Neuronal stem cell (in vitro differentiated cells): ENCODE data around the gene NOP10. TPM values are rescaled to one million over a fixed set of nuclear protein-coding genes. Genes with fewer than 3 reads are reported as not detected.
"Not testable (repeated sequence)": the region's sequence is repeated elsewhere in the genome, so short reads cannot be mapped to it uniquely, and the experiment has no call there.

Experiments
- DNase-seq: peaks from one replicate; pipeline ENCODE4 v3.0.0-alpha.2; 2013; ENCODE audit warnings: low spot score
- H2AFZ ChIP-seq: one replicate; pipeline ENCODE4 v1.6.1; 2013; ENCODE audit warnings: mild to moderate bottlenecking, low read length, inconsistent platforms
- H2AK5ac ChIP-seq: 2 replicates; pipeline ENCODE4 v1.6.1; 2013; ENCODE audit warnings: low read depth, mild to moderate bottlenecking, inconsistent platforms, low read length, moderate library complexity, mixed read lengths
- H2BK120ac ChIP-seq: 2 replicates; pipeline ENCODE4 v1.6.1; 2013; ENCODE audit warnings: low read depth, mild to moderate bottlenecking, inconsistent platforms, low read length, moderate library complexity, mixed read lengths
- H2BK12ac ChIP-seq: one replicate; pipeline ENCODE4 v1.6.1; 2013; ENCODE audit warnings: low read length, inconsistent platforms
- H2BK15ac ChIP-seq: 2 replicates; pipeline ENCODE4 v1.6.1; 2013; ENCODE audit warnings: mild to moderate bottlenecking, low read length, inconsistent platforms, mixed read lengths
- H2BK5ac ChIP-seq: one replicate; pipeline ENCODE4 v1.6.1; 2013; ENCODE audit warnings: inconsistent platforms, mild to moderate bottlenecking, low read length, moderate library complexity
- H3K14ac ChIP-seq: one replicate; pipeline ENCODE4 v1.6.1; 2013; ENCODE audit warnings: low read length, inconsistent platforms
- H3K18ac ChIP-seq: 2 replicates; pipeline ENCODE4 v1.6.1; 2013; ENCODE audit warnings: low read length, inconsistent platforms
- H3K23ac ChIP-seq: 2 replicates; pipeline ENCODE4 v1.6.1; 2013; ENCODE audit warnings: low read depth, mild to moderate bottlenecking, mixed read lengths, low read length, inconsistent platforms; ENCODE audit not compliant: poor library complexity
- H3K27ac ChIP-seq: replicated peaks from 3 replicates; pipeline ENCODE4 v1.5.1; 2013; ENCODE audit warnings: low read length, inconsistent platforms
- H3K27me3 ChIP-seq, 3 experiments: 2 replicates each; pipeline ENCODE4 v1.6.1; 2013; ENCODE audit warnings: low read length in 3 of 3, mild to moderate bottlenecking in 2 of 3, inconsistent platforms in 1 of 3, low read depth in 1 of 3, mixed read lengths in 1 of 3, moderate library complexity in 1 of 3; ENCODE audit not compliant: control insufficient read depth in 3 of 3, insufficient read depth in 3 of 3
- H3K36me3 ChIP-seq, 2 donors: replicated peaks in 1 of 2; 2 replicates each; pipeline ENCODE4 v1.6.1; 2013; ENCODE audit warnings: low read length in 2 of 2; ENCODE audit not compliant: control insufficient read depth in 2 of 2, insufficient read depth in 2 of 2
- H3K4ac ChIP-seq: 2 replicates; pipeline ENCODE4 v1.6.1; 2013; ENCODE audit warnings: inconsistent platforms, mild to moderate bottlenecking, low read length, moderate library complexity
- H3K4me1 ChIP-seq, 2 donors: 1 replicate in 1 of 2; 2 replicates in 1 of 2; pipeline ENCODE4 v1.6.1; 2013; ENCODE audit warnings: low read length in 2 of 2, low read depth in 1 of 2; ENCODE audit not compliant: control insufficient read depth in 2 of 2, insufficient read depth in 1 of 2
- H3K4me2 ChIP-seq: one replicate; pipeline ENCODE4 v1.6.1; 2013; ENCODE audit warnings: mild to moderate bottlenecking, low read length, inconsistent platforms; ENCODE audit not compliant: insufficient read depth, poor library complexity, severe bottlenecking
- H3K4me3 ChIP-seq, 2 donors: 2 replicates each; pipeline ENCODE4 v1.5.1; 2013; ENCODE audit warnings: low read length in 2 of 2, mild to moderate bottlenecking in 2 of 2, inconsistent platforms in 1 of 2, moderate library complexity in 1 of 2
- H3K79me1 ChIP-seq: one replicate; pipeline ENCODE4 v1.6.1; 2013; ENCODE audit warnings: low read depth, mild to moderate bottlenecking, inconsistent platforms, low read length, moderate library complexity
- H3K9ac ChIP-seq: one replicate; pipeline ENCODE4 v1.6.1; 2013; ENCODE audit warnings: mild to moderate bottlenecking, low read depth, low read length, inconsistent platforms; ENCODE audit not compliant: poor library complexity
- H3K9me3 ChIP-seq, 2 donors: replicated peaks in 1 of 2; 2 replicates each; pipeline versions ENCODE3 to v1.6.1; 2013; ENCODE audit warnings: low read length in 2 of 2, mild to moderate bottlenecking in 2 of 2, inconsistent platforms in 1 of 2, low read depth in 1 of 2, mixed read lengths in 1 of 2, moderate library complexity in 1 of 2; ENCODE audit not compliant: control insufficient read depth in 2 of 2, insufficient read depth in 1 of 2
- H4K8ac ChIP-seq: one replicate; pipeline ENCODE4 v1.6.1; 2013; ENCODE audit warnings: low read depth, mild to moderate bottlenecking, inconsistent platforms, low read length, moderate library complexity
- H4K91ac ChIP-seq: one replicate; pipeline ENCODE4 v1.6.1; 2013; ENCODE audit warnings: low read length, low read depth, mild to moderate bottlenecking, inconsistent platforms; ENCODE audit not compliant: poor library complexity
- WGBS, 2 donors: extraction: QIAGEN DNeasy Blood & Tissue Kit; methylation state at CpG; one replicate each; pipeline ENCODE4 v1.1.7; 2013; ENCODE audit warnings: missing lambda C conversion rate in 2 of 2, mixed read lengths in 1 of 2; ENCODE audit not compliant: insufficient read length in 2 of 2, insufficient replicate concordance in 1 of 2; ENCODE audit errors: extremely low coverage in 2 of 2; 5-methylcytosine and 5-hydroxymethylcytosine counted together
- polyA plus RNA-seq, 2 experiments: library from polyadenylated mRNA; stranded (reverse); fragments of 200-250 nt; gene quantifications; one replicate each; pipeline ENCODE4 v1.2.3, GENCODE V29; 2013

The NOP10 gene
- 266 TPM for polyA plus RNA-seq (2013, experiment 1 of 2)
- polyA plus RNA-seq (2013, experiment 2 of 2), result 270 TPM

- H3K27ac ChIP-seq, result peak within 1 kb of the TSS; percentile 80
- H3K27me3 ChIP-seq, result no peaks in the 10 kb centered on the region
Observed at GRCh38 chr15:34342737-34343575, at the start of gene NOP10, which contains the start of gene NUTM1. Gene NOP10, minus strand, starts transcription at chr15:34343136. Its CDS starts 63 bp downstream, at chr15:34343073. Gene NUTM1, plus strand, starts transcription at chr15:34343315. Its CDS starts 382 bp downstream, at chr15:34343697.

GRCh38 chr15:34389594-34390086 is 46.7 kb upstream of the NOP10 start:
- H3K23ac ChIP-seq, H3K4me1 ChIP-seq, H2BK15ac ChIP-seq, H3K9ac ChIP-seq, H2AK5ac ChIP-seq, H2BK12ac ChIP-seq, H2BK5ac ChIP-seq, H3K9me3 ChIP-seq, H3K27me3 ChIP-seq, DNase-seq, H2BK120ac ChIP-seq, H3K27ac ChIP-seq, H3K4me2 ChIP-seq, H3K18ac ChIP-seq, H2AFZ ChIP-seq, H3K79me1 ChIP-seq, H4K8ac ChIP-seq, H3K36me3 ChIP-seq, H3K4me3 ChIP-seq, H4K91ac ChIP-seq, H3K14ac ChIP-seq, H3K4ac ChIP-seq: not testable (repeated sequence)
- WGBS, 2 donors, result no CpG with 5 or more reads among the region's 16 CpGs

More at GRCh38 chr15:34342737-34343575, at the start of gene NOP10, which contains the start of gene NUTM1:
- Histone ChIP-seq H2BK120ac (no peak within 1 kb of the TSS), H2BK15ac (no peak within 1 kb of the TSS), H2BK12ac (no peak within 1 kb of the TSS), H4K8ac (no peak within 1 kb of the TSS), H3K36me3 (peaks cover 0 to 34% of the 10 kb centered on the region in 2 donors), H3K9me3 (peaks cover 1 to 3% of the 10 kb centered on the region in 2 donors), H3K4ac (no peak within 1 kb of the TSS), H3K23ac (no peak within 1 kb of the TSS), H3K4me2 (peak within 1 kb of the TSS; percentile 74), H3K4me1 (peaks cover 0 to 4% of the 10 kb centered on the region in 2 donors), H3K9ac (no peak within 1 kb of the TSS), H3K18ac (peak within 1 kb of the TSS; percentile 59), H2BK5ac (no peak within 1 kb of the TSS), H3K79me1 (peaks cover 3% of the 10 kb centered on the region), H2AFZ (peak within 1 kb of the TSS; percentile 87), H3K14ac (no peak within 1 kb of the TSS), H4K91ac (no peak within 1 kb of the TSS), H2AK5ac (no peak within 1 kb of the TSS), H3K4me3 (peak within 1 kb of the TSS; percentile 78 to 96)
- DNase-seq, result peak; percentile 80
- WGBS, 2 donors, result no CpG with 5 or more reads among the region's 38 CpGs

- H2AK5ac ChIP-seq, H4K91ac ChIP-seq, H3K14ac ChIP-seq, DNase-seq, H2BK12ac ChIP-seq, H3K4me2 ChIP-seq, H3K9me3 ChIP-seq, H3K4me1 ChIP-seq, H3K23ac ChIP-seq, H3K9ac ChIP-seq, H3K27ac ChIP-seq, H2BK120ac ChIP-seq, H3K27me3 ChIP-seq, H2BK5ac ChIP-seq, H3K4ac ChIP-seq, H3K18ac ChIP-seq, H3K36me3 ChIP-seq, H4K8ac ChIP-seq, H3K4me3 ChIP-seq, H2AFZ ChIP-seq, H3K79me1 ChIP-seq, H2BK15ac ChIP-seq: not testable (repeated sequence)
- WGBS, 2 donors, result no CpG with 5 or more reads among the region's 19 CpGs
Observed at GRCh38 chr15:34381829-34382521, 39.0 kb upstream of the NOP10 start.

- not testable (repeated sequence) for H2BK5ac ChIP-seq, H4K8ac ChIP-seq, DNase-seq, H3K18ac ChIP-seq, H3K4me3 ChIP-seq, H3K79me1 ChIP-seq, H3K27me3 ChIP-seq, H2BK12ac ChIP-seq, H3K9ac ChIP-seq, H2AFZ ChIP-seq, H2AK5ac ChIP-seq, H2BK15ac ChIP-seq, H3K4ac ChIP-seq, H2BK120ac ChIP-seq, H4K91ac ChIP-seq, H3K14ac ChIP-seq, H3K4me1 ChIP-seq, H3K9me3 ChIP-seq, H3K23ac ChIP-seq, H3K36me3 ChIP-seq, H3K27ac ChIP-seq, H3K4me2 ChIP-seq
- WGBS, 2 donors, result no CpG with 5 or more reads among the region's 4 CpGs
Observed at GRCh38 chr15:34380491-34380890, 37.6 kb upstream of the NOP10 start.
